Stimulated activated CD8-positive, alpha-beta memory T cell treated with anti-CD3 and anti-CD28 coated beads, Interleukin-12 subunit alpha, Interleukin-12 subunit beta, amount 100 ng/mL, for 1 hour (primary cell): ENCODE data around the gene PGM2.
"Not testable (repeated sequence)": the region's sequence is repeated elsewhere in the genome, so short reads cannot be mapped to it uniquely, and the experiment has no call there.

ENCODE experiments used
- DNase-seq: peaks from one replicate; pipeline ENCODE4 v3.0.0-alpha.2; 2020; ENCODE audit warnings: low read depth

The PGM2 gene

DNA sequence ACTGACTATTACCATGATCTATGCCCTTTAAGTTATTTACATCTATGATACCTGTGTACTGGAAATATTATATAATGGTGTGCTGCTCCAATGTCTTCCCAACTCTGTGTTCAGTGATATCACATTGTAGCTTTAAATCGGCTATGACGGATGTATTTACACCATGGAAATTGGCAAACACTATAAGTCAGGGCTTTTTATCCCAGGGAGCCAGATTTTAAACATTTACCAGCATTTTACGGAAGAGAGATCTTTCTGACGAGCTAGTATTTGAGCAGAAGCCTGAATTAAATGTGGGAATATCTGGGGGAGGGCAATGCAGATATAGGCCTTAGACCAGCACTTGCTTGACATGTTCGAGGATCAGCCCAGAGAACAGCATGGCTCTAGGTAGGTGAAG, 7.7 kb upstream of the PGM2 start:
- DNase-seq = no peak

DNA sequence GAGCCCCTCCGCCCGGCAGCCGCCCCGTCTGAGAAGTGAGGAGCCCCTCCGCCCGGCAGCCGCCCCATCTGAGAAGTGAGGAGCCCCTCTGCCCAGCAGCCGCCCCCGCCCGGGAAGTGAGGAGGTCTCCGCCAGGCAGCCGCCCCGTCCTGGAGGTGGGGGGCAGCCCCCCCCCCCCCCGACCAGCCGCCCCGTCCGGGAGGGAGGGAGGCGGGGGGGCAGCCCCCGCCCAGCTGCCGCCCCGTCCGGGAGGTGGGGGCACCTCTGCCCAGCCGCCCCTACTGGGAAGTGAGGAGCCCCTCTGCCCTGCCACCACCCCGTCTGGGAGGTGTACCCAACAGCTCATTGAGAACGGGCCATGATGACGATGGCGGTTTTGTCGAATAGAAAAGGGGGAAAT, 6.0 kb upstream of the PGM2 start:
- DNase-seq = not testable (repeated sequence)

DNA sequence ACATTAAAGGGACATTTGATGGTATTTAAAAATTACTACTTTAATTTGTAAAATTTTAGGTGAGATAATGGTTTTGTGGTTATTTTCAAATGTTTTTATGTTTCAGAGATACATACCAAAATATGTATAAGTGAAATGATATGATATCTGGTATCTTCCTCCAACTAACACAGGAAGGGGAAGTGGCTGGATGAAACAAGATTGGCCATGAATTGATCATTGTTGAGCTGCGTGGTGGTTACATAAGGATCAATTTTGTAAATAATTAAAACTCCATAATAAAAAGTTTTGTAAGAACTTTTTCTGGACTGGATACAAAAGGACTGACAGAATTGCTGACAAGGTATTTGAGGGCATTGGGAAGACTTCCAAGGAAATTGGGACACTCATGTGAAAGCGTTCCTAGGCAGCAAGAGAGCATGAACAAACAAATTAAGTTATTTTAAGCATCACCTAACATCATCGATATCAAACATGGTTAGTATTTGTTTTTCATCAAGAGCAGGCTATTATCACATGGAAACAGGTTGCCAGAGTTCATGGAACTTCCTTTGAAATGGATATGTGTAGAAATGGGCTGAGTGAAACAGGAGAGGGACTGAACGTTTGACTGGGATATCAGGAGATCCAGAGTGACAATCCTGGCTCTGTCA, 4.4 kb upstream of the PGM2 start:
- DNase-seq = no peak

DNA sequence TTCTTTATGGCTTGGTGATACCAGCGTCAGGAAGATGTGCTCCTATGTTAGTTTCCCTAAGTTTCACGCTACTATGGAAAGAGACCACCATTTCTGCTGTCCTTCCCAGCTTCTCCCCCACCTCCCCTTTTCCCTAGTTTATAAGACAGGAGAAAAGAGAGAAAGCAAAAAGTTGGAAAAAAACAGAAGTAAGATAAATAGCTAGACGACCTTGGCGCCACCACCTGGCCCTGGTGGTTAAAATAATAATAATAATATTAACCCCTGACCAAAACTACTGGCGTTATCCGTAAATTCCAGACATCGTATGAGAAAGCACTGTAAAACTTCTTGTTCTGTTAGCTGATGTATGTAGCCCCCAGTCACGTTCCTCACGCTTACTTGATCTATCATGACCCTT, 985 bp upstream of the PGM2 start:
- DNase-seq = not testable (repeated sequence)

DNA sequence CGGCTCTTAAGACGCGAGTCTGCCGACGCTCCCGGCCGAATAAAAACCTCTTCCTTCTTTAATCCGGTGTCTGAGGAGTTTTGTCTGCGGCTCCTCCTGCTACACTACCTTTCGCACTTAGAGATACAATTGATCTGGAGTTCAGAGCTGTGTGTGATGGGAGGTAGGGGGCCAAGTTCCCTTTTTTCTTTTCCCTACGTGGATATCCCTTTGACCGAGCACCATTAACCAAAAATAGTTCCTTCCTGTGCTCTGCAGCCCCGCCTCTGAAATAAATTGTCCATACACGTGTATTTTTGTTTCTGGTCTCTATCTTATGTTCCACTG, 555 bp upstream of the PGM2 start:
- DNase-seq = no peak

DNA sequence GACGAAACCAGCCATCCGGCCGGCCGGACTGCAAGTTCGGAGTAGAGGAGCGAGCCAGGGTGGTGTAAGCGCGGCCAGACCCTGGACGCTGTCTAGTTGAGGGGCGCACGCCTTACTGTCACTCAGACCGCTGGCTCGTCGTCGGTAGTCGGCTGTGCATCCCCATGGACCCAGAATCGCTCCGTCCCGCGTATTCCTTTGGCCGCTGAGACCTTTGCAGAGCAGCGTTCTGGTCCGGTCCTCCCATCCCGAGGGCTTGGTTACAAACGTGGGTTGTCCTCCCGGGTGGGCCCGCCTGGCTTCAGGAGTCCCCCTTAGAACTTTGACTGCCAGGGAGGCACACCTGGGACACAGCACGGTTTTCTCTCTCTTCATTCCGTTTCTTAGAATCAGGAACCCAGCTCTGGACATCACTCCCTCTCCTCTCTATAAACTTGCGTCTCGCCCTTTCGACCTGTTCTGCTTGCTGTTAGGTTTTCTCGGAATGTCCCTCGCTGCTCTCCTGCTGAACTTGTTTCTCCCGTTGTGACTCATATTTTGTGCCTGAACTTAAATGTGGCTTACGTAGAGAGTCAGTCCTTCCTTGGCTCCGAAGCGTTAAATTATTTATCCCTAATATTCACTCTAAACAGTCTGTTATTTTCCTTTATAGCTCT, 672 bp downstream of the PGM2 start:
- no peak for DNase-seq

DNA sequence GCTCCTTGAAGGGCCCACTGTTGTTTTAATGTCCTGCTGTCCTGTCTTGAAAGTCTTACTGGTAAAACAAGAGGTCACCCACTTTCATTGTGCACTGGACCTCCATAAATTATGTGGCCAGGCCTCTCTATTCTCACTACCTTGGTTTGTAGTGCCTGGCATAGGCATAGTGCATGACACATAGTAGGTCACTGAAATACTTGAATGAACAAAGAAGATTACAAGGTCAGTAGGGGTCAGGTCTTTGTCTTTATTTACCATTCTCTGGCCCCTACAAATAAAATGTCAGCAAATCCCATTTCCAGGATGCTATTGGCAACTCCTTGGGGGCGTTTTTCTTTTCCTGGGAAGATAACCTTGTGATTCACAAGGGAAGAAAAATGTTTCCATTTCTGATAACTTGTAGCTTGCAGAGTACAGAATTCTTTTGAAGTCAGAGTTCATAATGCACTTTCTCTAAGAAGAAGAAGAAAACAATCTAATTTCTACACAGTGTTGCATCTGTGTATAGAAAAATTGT, 1.4 kb downstream of the PGM2 start:
- no peak for DNase-seq

DNA sequence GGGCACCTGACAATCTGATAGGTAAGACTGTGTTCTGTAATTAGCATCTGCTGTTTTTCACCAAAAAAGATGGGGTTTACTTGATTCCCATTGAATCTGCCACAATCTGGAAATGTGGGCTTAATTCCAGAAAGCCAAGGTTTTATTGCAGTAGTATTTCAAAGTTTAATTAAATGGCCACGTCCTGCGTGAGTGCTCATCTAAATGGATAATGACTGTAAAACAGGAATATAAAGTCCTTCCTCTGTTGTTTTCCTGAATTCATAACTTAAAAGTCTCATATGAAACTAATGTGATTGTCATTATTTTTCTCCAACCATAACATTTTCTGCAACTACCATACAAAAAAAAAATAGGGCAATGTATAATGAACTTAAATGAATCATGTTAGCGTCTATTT, 2.4 kb downstream of the PGM2 start:
- no peak for DNase-seq

DNA sequence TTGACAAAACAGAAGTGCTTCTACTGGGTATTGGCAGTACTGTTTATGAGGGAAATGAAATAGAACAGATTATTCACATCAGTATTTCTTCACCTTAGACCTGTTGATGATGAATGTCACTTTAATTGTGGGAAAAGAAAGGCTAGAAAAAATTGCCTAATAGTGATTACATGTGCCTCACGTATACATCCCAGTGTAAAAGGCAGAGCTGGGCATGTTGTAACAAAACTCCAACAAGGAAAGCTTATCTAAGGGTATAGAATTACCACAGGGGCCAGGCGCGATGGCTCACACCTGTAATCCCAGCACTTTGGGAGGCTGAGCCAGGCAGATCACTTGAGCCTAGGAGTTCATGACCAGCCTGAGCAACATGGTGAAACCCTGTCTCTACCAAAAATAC, 4.2 kb downstream of the PGM2 start:
- DNase-seq = no peak

DNA sequence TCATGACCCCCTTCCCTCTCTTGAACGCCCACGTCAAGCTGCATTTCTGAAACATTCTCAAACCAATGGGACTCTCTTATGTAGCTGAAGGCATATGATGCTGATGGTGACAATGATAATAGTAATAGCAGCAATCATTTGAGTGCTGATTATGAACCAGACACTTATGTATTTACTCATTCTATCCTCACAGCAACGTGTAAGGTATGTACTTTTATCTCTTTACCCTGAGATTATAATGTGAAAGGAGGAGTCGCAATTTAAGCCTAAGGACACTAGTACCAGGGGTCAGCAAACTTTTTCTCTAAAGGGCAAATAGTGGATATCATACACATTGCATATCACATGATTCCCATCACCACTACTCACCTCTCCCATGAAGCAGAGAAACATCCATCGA, 8.5 kb downstream of the PGM2 start:
- DNase-seq = no peak

DNA sequence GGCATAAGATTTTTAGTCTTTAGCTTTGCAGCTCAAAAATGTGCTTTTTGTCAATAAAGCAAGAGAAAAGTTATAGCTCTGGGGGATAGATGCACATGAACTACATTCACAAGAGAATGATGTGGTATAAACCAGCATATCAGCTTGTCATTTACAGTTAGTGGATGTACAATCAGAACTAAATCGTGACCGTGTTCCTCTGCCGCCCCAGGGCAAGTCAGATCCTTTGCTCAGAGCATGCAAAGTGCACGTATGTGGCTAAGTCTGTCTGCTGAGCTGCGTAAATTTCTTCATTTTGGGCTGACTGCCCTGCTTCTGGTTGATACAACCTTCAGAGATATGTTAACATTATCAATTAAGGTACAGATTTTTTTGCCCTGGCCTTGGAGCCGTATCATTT, 9.3 kb downstream of the PGM2 start:
- DNase-seq = no peak

DNA sequence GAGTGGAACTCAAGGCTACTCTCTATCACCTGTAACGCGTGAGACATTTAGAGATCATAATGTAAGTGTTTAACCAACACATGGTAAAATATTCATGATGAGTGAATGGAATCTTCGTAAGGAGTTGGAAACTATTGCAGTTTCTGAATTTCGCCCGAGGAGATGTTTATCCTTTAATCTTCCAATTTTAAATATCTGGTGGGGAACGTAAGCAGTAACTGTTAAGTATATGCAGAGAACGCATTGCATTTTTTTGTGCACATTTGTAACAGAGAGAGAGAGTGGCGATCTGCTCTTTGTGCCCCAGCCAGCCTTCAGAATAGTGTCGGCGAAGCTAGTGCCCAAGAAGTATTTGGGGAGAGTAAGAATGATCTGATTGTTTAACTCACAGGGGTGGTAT, 9.8 kb downstream of the PGM2 start:
- no peak for DNase-seq

DNA sequence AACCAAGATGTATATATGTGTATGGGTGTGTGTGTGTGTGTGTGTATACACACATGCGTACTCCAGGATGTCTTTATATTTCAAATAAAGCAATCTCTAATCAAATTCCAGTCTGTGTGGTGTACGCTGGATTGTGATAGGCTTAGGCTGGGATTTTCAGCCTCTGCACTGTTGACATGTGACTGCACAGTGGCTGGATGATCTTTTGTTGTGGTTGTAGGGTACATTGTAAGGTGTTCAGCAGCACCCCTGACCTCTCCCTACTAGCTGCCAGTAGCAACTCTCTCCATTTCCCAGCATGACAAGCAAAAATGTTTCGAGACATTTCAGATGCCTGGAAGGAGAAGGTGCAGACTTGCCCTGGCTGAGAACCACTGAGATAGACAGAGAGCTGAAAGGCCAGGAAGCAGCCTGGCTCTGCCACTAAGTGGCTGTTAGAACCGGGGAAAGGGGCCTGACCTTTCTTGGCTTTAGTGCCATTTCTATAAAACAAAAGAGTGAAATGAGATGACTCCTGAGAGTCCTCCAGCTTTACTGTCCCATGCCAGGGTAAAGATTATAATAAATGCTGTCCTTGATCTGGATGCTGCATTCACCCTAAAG, 10.5 kb downstream of the PGM2 start:
- DNase-seq = no peak

DNA sequence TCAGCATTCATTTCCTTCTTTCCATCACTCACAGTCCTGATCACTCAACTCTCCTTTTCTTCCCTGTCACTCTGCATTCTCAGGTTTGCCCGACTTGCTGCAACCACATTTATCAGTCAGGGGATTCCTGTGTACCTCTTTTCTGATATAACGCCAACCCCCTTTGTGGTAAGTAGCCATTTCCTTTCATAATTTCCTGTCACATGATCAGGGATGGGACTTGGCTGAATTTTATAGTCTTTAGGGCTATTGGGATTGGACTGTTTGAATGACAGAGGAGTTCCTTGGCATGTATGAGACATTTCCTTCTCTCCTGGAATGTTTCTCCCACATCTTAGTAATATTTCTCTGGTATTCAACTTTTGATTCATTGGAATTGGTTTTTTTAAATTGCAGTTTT, 11.0 kb downstream of the PGM2 start:
- DNase-seq = no peak

DNA sequence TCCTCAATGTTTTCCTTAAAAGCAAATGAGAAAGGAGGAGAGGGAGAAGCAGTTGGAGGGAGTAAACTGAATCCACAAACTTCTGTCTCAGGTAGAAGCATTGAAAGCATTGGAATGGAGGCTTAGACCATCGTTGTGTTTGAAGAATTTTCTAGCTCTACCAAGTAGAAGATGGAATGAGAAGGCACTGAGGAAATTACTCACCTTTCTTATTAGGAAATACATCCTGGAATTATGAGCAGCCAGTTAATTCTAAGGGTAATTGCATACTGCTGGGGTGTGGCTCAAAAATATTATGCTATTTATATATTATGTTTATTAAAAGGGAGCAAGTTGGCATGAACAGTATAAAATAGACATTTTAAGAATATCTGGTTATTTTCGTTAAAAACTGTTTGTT, 12.9 kb downstream of the PGM2 start:
- no peak for DNase-seq

DNA sequence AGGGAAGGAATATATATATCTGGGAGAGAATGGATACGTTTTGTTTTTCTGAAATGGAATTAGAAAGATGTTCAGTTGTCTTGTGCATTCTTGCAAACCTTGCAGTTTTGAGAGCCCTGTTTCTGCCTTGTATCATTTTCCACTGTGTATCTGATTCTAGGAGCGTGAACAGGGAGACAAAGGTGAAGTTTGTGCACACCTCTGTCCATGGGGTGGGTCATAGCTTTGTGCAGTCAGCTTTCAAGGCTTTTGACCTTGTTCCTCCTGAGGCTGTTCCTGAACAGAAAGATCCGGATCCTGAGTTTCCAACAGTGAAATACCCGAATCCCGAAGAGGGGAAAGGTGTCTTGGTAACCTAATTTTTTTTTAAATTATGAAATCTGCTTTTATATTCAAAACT, 17.7 kb downstream of the PGM2 start:
- no peak for DNase-seq

DNA sequence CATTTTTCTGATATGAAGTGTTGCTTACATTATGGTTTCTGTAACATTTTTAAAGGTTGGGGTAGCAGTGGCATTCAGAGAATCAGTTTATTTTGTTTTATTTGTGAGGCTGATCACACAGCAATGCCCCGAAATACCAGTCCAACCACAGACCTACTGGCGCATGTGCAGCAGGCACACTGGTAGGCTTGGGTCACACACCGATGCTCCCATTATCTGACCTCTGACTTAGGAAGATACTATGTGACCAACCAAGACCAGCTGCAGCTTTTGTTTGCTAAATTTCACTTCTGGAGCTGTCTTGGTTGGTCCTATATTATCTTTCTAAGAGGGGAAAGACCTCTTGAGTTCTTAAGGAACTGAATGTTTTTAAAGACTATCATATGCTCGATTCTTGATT, 18.7 kb downstream of the PGM2 start:
- DNase-seq = no peak

DNA sequence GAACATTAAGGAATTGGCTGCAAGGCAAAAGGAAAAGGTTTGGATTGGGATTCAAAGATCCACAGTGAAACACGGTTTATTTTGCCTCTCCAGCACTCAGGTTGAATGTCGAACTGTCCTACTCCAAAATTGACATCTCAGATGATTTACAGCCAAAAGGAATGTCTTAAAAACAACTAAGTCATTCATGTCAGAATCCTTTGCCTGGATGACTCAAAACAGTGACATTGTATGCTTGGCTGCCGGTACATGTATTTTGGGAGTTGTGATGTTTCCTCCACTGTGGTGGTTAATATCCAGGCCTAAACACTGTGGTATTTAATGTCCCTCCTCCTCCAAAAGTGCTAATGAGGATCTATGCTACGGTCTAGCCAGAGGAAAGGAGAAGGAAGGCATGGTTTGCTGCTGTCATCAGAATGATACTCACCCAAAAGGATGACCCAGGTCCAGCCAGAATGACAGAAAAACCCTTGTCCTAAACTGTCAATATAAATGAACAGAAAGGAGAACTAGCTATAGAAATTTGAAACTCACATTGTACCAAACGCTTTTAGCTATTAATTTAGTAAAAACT, 20.9 kb downstream of the PGM2 start:
- DNase-seq = no peak

DNA sequence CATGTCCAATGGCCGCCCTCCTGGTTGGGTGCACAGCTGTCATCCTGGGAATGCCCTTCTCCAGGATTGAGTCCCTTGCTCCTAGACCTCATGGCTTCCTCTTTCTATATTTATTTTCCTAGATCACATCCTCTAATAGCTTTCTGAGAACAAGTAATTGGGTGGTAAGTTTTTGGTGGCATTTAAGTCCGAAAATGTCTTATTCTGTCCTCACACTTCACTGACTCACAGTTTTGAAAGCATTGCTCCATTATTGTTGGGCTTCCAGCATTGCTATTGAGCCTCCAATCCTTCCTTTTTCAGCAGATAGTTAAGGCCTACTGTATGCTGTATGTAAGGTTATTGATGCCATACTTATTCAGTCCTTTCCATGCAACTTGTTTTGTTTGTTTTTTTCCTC, 25.9 kb downstream of the PGM2 start:
- DNase-seq = no peak

DNA sequence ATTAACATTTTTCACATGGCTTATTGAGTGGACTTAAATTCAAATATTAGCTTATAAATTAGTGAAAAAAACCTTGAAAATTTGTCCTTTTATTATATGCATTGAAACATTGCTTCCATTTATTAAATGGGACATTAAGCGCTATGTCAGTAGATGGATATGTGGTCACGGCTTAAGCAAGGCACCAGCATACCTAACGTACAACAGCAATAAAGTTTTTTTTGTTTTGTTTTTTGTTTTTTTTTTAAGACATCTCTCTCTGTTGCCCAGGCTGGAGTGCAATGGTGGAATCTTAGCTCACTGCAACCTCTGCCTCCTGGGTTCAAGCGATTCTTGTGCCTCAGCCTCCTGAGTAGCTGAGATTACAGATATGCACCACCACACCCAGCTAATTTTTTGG, 31.6 kb downstream of the PGM2 start:
- no peak for DNase-seq

DNA sequence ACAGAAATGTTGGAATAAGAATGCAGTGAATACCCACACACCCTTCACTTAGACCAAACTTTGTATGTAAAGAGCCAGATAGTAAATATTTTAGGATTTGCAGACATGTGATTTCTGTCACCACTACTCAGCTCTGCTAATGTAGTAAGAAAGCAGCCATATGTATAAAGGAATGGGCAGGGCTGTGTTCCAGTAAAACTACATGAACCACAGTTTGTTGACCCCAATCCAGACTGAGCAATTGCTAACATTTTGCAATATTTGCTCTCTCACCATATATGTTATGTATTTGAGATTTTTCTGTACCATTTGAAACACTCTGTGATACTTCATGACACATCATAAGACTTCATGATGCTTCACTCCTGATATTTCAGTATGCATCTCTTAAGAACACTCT, 32.4 kb downstream of the PGM2 start:
- no peak for DNase-seq

DNA sequence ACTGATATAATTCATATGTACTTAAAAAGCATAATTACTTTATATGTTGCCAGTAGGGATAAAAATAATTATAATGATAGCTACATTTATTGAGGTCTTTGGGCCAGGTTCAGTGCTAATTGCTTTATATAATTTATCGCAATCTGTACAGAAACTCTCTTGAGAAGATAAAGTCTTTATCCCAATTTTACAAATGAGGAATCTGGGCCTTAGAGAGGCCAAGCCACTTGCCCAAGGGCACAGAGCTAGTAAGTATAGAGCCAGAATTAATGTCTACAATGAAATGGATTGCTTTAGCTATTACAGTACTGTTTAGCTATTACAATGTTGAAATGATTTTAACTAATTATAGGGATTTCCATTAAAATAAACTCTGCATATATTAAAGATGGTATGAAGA, 33.8 kb downstream of the PGM2 start:
- DNase-seq = no peak

DNA sequence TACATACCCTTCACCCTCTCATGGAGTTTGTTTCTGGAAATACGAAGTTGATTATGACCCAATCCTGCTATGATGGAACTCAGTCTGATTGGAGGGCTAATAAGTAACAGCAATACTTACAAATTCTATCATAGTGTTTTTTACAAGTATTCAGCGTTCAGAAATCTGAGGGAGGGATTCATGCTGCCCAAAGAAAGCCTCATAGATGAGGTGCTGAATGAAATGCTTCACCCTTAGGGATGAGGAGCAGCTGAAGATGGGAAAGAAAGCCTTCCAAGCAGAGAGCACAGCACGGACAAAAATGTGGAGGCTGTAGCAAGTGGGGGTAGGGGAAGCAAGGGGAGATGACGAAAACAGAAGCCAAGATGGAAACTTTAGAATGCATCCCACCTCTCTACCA, 36.5 kb downstream of the PGM2 start:
- no peak for DNase-seq

DNA sequence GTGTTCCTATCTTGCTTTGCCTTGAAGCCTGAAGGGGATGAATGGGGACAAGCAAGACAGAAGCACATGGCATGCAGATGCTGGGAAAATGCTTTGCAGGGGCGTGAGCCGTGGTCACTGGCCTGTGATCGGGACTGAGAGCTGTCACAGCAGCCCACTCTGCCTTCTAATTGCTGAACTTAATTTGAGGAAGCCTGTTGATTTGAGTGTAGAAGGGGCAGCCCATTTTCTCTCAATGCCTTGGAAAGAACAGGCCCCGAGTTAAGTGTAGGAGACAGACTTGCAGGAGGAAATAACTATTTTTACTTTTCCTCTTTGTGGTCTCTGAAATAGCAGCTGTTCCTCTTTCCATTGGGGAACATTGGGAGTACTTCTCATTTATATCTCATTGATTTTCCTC, 38.3 kb downstream of the PGM2 start:
- DNase-seq = no peak
